Stomach (tissue), 9 donors: ENCODE measurements around the gene ATP6V1G3. TPM values are rescaled to one million over a fixed set of nuclear protein-coding genes. Genes with fewer than 3 reads are reported as not detected.
A peak's percentile ranks its signal among the peaks of the same experiment; 100 is the strongest.

Source experiments
- DNase-seq, 2 donors: peaks; one replicate each; pipeline versions ENCODE4 v3.0.0 to v3.0.0-alpha.2; 2013 to 2019
- H3K27ac ChIP-seq, 5 donors: fragments of 200-600 bp in 4 of 5; sonication (generic) in 4 of 5; one replicate each; pipeline ENCODE4 v1.5.1; 2013 to 2019; ENCODE audit warnings: mild to moderate bottlenecking in 1 of 5, moderate library complexity in 1 of 5
- H3K27me3 ChIP-seq, 3 donors: fragments of 200-600 bp; sonication (generic); one replicate each; pipeline ENCODE4 v1.5.1; 2017 to 2019; ENCODE audit warnings: mixed run types in 1 of 3
- H3K36me3 ChIP-seq, 4 donors: fragments of 200-600 bp; sonication (generic); 1 replicate in 3 of 4; 2 replicates in 1 of 4; pipeline ENCODE4 v1.5.1; 2016 to 2019
- H3K4me1 ChIP-seq, 4 donors: fragments of 200-600 bp; sonication (generic); one replicate each; pipeline ENCODE4 v1.5.1; 2016 to 2019
- H3K4me3 ChIP-seq, 4 donors: fragments of 200-600 bp; sonication (generic) in 3 of 4; one replicate each; pipeline ENCODE4 v1.5.1; 2016 to 2019; ENCODE audit warnings: mild to moderate bottlenecking in 1 of 4
- H3K9me3 ChIP-seq, 4 donors: fragments of 200-600 bp; sonication (generic); one replicate each; pipeline ENCODE4 v1.5.1; 2016 to 2019
- CTCF ChIP-seq, 7 experiments: fragments of 450-650 bp in 4 of 7; fragments of 200-600 bp in 3 of 7; sonication (generic) in 3 of 7; IDR thresholded peaks; one replicate each; pipeline ENCODE4 v1.5.1; 2016 to 2019; ENCODE audit warnings: antibody characterized with exemption in 7 of 7, control low read depth in 2 of 7, mild to moderate bottlenecking in 1 of 7
- EP300 ChIP-seq: sonication (generic); formaldehyde crosslinking; IDR thresholded peaks from one replicate; pipeline ENCODE4 v1.6.1; 2017; ENCODE audit warnings: antibody characterized with exemption
- POLR2A ChIP-seq, 4 donors: fragments of 450-650 bp; IDR thresholded peaks; one replicate each; pipeline ENCODE4 v1.6.1; 2016; ENCODE audit warnings: antibody characterized with exemption in 4 of 4, control low read depth in 2 of 4, mild to moderate bottlenecking in 1 of 4, moderate library complexity in 1 of 4
- POLR2AphosphoS5 ChIP-seq, 3 donors: sonication (generic); formaldehyde crosslinking; IDR thresholded peaks; one replicate each; pipeline ENCODE4 v1.6.1; 2016; ENCODE audit warnings: antibody characterized with exemption in 3 of 3
- WGBS, 5 donors: extraction: QIAGEN DNeasy Blood & Tissue Kit in 3 of 5; methylation state at CpG; one replicate each; pipeline versions ENCODE4 v1.1.5 to v1.1.7; 2013 to 2018; 5-methylcytosine and 5-hydroxymethylcytosine counted together
- intact Hi-C: fragments of 100-400 bp; cut with DNase I; formaldehyde crosslinking; loops from one replicate; pipeline ENCODE4 v1.15.1; 2023; ENCODE audit warnings: low total_unique reads
- polyA plus RNA-seq, 3 donors: library from polyadenylated mRNA; stranded (reverse); fragments of 200-250 nt; gene quantifications; one replicate each; pipeline ENCODE4 v1.2.3, GENCODE V29; 2013
- total RNA-seq, 5 donors: library from RNA; depleted of rRNA; stranded (reverse); fragments of >200 nt; gene quantifications; one replicate each; pipeline versions ENCODE4 v1.1.0 to v1.2.3, GENCODE V29; 2014 to 2016
- donor health status: healthy with polysubstance abuse.
- donor health status: Bipolar disorder and iron deficiency.
- donor health status: healthy.

Gene ATP6V1G3
- total and polyA plus RNA-seq, 8 donors, result not detected

- intact Hi-C loops, result no loop called here
- Histone ChIP-seq H3K27me3 (no peaks in the 10 kb centered on the region), H3K4me3 (no peak overlapping the region), H3K27ac (no peak overlapping the region), H3K9me3 (no peaks in the 10 kb centered on the region), H3K36me3 (no peaks in the 10 kb centered on the region), H3K4me1 (peaks cover 0 to 4% (median 0%) of the 10 kb centered on the region in 4 donors)
- TF ChIP-seq CTCF (IDR thresholded peaks at IDR 0.05) (no peak), EP300 (no peak), POLR2A (IDR thresholded peaks at IDR 0.05) (no peak), POLR2AphosphoS5 (IDR thresholded peaks at IDR 0.05) (no peak)
- DNase-seq, result no peak
- 78 to 88% (median 87%) methylated on average over 2 of the region's 2 CpGs for WGBS, 5 donors
Observed at GRCh38 chr1:198558402-198558801, 17.9 kb upstream of the ATP6V1G3 start.

GRCh38 chr1:198556971-198557370 lies 16.5 kb upstream of the ATP6V1G3 start:
- no peaks in the 10 kb centered on the region for H3K27me3 ChIP-seq
- TF ChIP-seq EP300 (no peak), POLR2AphosphoS5 (IDR thresholded peaks at IDR 0.05) (peak in 1 of 3 donors; percentile 10)
- peak; percentile 26 to 78 for DNase-seq
- H3K9me3 ChIP-seq, result no peaks in the 10 kb centered on the region
- H3K4me1 ChIP-seq, result peaks cover 0 to 4% (median 0%) of the 10 kb centered on the region in 4 donors
- intact Hi-C loops, result no loop called here
- 53 to 73% (median 68%) methylated on average over 4 of the region's 4 CpGs for WGBS, 5 donors
- no peaks in the 10 kb centered on the region for H3K36me3 ChIP-seq
- H3K4me3 ChIP-seq, result no peak overlapping the region
- peak overlapping the region in 1 of 5 donors; percentile 9 for H3K27ac ChIP-seq

- WGBS, 5 donors, result 78 to 87% (median 85%) methylated on average over 2 of the region's 2 CpGs
- H3K27me3 ChIP-seq, result no peaks in the 10 kb centered on the region
- H3K36me3 ChIP-seq, result no peaks in the 10 kb centered on the region
- H3K9me3 ChIP-seq, result no peaks in the 10 kb centered on the region
- no peak overlapping the region for H3K4me3 ChIP-seq
- H3K4me1 ChIP-seq, result peaks cover 0 to 4% (median 0%) of the 10 kb centered on the region in 4 donors
- H3K27ac ChIP-seq, result no peak overlapping the region
- no peak for DNase-seq
- intact Hi-C loops, result no loop called here
- no peak for TF ChIP-seq CTCF (IDR thresholded peaks at IDR 0.05)
- no peak for TF ChIP-seq POLR2AphosphoS5 (IDR thresholded peaks at IDR 0.05)
- TF ChIP-seq POLR2A (IDR thresholded peaks at IDR 0.05), result no peak
- no peak for TF ChIP-seq EP300
Observed at GRCh38 chr1:198552668-198553416, 12.4 kb upstream of the ATP6V1G3 start.

GRCh38 chr1:198550941-198551524 lies 10.6 kb upstream of the ATP6V1G3 start:
- Histone ChIP-seq H3K27me3 (no peaks in the 10 kb centered on the region), H3K4me1 (no peaks in the 10 kb centered on the region), H3K36me3 (no peaks in the 10 kb centered on the region), H3K27ac (no peak overlapping the region), H3K4me3 (no peak overlapping the region), H3K9me3 (no peaks in the 10 kb centered on the region)
- no peak for DNase-seq
- TF ChIP-seq POLR2A (IDR thresholded peaks at IDR 0.05) (no peak), POLR2AphosphoS5 (IDR thresholded peaks at IDR 0.05) (no peak), EP300 (no peak)
- intact Hi-C loops, result no loop called here
- WGBS, 5 donors, result 61 to 73% (median 66%) methylated on average over 4 of the region's 4 CpGs

- Histone ChIP-seq H3K27me3 (no peaks in the 10 kb centered on the region), H3K27ac (no peak overlapping the region), H3K36me3 (no peaks in the 10 kb centered on the region), H3K9me3 (no peaks in the 10 kb centered on the region), H3K4me1 (no peaks in the 10 kb centered on the region), H3K4me3 (no peak overlapping the region)
- DNase-seq, result no peak
- TF ChIP-seq POLR2AphosphoS5 (IDR thresholded peaks at IDR 0.05) (no peak), POLR2A (IDR thresholded peaks at IDR 0.05) (no peak), EP300 (no peak), CTCF (IDR thresholded peaks at IDR 0.05) (no peak)
- intact Hi-C loops, result no loop called here
Observed at GRCh38 chr1:198549866-198550265, 9.4 kb upstream of the ATP6V1G3 start.
